ENCODE data around the gene DLX3. TPM values are rescaled to one million over a fixed set of nuclear protein-coding genes. Genes with fewer than 3 reads are reported as not detected.

Gene DLX3
- total and polyA plus RNA-seq, 2 of the 8 experiments (the other 6 are each of a cell fraction or from before 2014, with no cell fraction given): 0.15 to 0.20 TPM

- 79% methylated on average over 2 of the region's 2 CpGs; no CpG with 5 or more reads in 1 of the 2 experiments for WGBS, 2 experiments (ENCODE audit: extremely low coverage in 1 of 2, insufficient coverage in 1 of 2, insufficient read length in 1 of 2, insufficient replicate concordance in 2 of 2, low coverage in 1 of 2, low lambda C conversion rate in 2 of 2, missing lambda C conversion rate in 1 of 2)
- H2BK120ac ChIP-seq (replicated peaks; ENCODE audit: low read depth, low read length): no peak overlapping the region
- TF ChIP-seq KDM1A (IDR thresholded peaks at IDR 0.05; ENCODE audit: borderline replicate concordance, low read length): peak; percentile 59; the same call in 1 of the 2 replicates
- TF ChIP-seq GABPA (IDR thresholded peaks at IDR 0.05; ENCODE audit: borderline replicate concordance, insufficient read depth, low read length): no peak
- no peak for TF ChIP-seq SP1 (IDR thresholded peaks at IDR 0.05; ENCODE audit: low read depth, low read length)
- no peak overlapping the region for H2BK15ac ChIP-seq (ENCODE audit: low read length)
- no peak overlapping the region for H2AK5ac ChIP-seq (ENCODE audit: low read depth, low read length)
- H3K36me3 ChIP-seq (ENCODE audit: control insufficient read depth in 2 of 4, insufficient read depth in 4 of 4, low read length in 3 of 4): no peaks in the 10 kb centered on the region
- H3K9ac ChIP-seq (replicated peaks in 1 of 4; ENCODE audit: extremely low read depth in 1 of 4, low read depth in 3 of 4, low read length in 3 of 4): no peak overlapping the region
- no peak overlapping the region for H3K4ac ChIP-seq (replicated peaks; ENCODE audit: insufficient read length, low read depth, low read length)
- no peak overlapping the region for H2AFZ ChIP-seq (ENCODE audit: low read length)
- H3K79me1 ChIP-seq (ENCODE audit: low read depth, low read length): no peaks in the 10 kb centered on the region
- H3K14ac ChIP-seq (ENCODE audit: insufficient read length): no peak overlapping the region
- no peak overlapping the region for H3K23ac ChIP-seq (ENCODE audit: insufficient read length)
- peaks cover 0 to 20% (median 13%) of the 10 kb centered on the region in 4 experiments; a peak in 6 of 7 replicates for H3K4me1 ChIP-seq (replicated peaks in 1 of 4; ENCODE audit: control insufficient read depth in 3 of 4, insufficient read depth in 4 of 4, low read length in 3 of 4)
- no peak overlapping the region for H4K5ac ChIP-seq (ENCODE audit: insufficient read length, low read depth, low read length)
- no peak for DNase-seq (ENCODE audit: low read depth in 1 of 2, low spot score in 2 of 2)
- ChIA-PET CTCF (ENCODE audit: partially characterized antibody) (interaction anchor here (0.6 to 18.5 kb wide), 9 partner anchors 7 to 130 kb away, joined by 3 to 547 read pairs (median 27); partner anchors contain the start of genes DLX3 and TAC4), POLR2A (ENCODE audit: partially characterized antibody) (interaction anchor here (0.7 to 2.0 kb wide), 3 partner anchors 10 to 1928 kb away, joined by 3 to 5 read pairs (median 3); partner anchors contain the start of gene DLX3)
- H3K9me3 ChIP-seq (ENCODE audit: insufficient read depth in 2 of 2, low read depth in 1 of 2, low read length in 1 of 2): no peaks in the 10 kb centered on the region
- H4K8ac ChIP-seq (ENCODE audit: extremely low read depth, insufficient read depth, low read length): no peak overlapping the region
- H3K56ac ChIP-seq (replicated peaks; ENCODE audit: insufficient read length, low read depth, low read length): no peak overlapping the region
- no peak overlapping the region for H2BK12ac ChIP-seq (ENCODE audit: low read depth, low read length)
- H3K27me3 ChIP-seq (replicated peaks in 1 of 4; ENCODE audit: control insufficient read depth in 3 of 4, extremely low read depth in 1 of 4, insufficient read depth in 3 of 4, low read length in 3 of 4): peaks cover 9 to 46% (median 37%) of the 10 kb centered on the region in 4 experiments
- H4K91ac ChIP-seq (replicated peaks; ENCODE audit: insufficient read length, low read length): no peak overlapping the region
- no peaks in the 10 kb centered on the region; the same call in 1 of the 2 replicates for H3K23me2 ChIP-seq (ENCODE audit: low read depth, low read length)
- H2BK20ac ChIP-seq (ENCODE audit: low read length): no peak overlapping the region
- FAIRE-seq: no peak
- no peak overlapping the region for H3K4me2 ChIP-seq (ENCODE audit: insufficient read depth in 1 of 2, low read depth in 2 of 2, low read length in 2 of 2)
- no peaks in the 10 kb centered on the region for H3K79me2 ChIP-seq (ENCODE audit: control insufficient read depth in 1 of 2, insufficient read depth in 2 of 2, low read length in 2 of 2)
- H3K4me3 ChIP-seq (ENCODE audit: extremely low read depth in 1 of 4, insufficient read depth in 2 of 4, low read depth in 3 of 4, low read length in 4 of 4): no peak overlapping the region
- H4K20me1 ChIP-seq (replicated peaks in 1 of 2; ENCODE audit: control insufficient read depth in 1 of 2, insufficient read depth in 2 of 2, low read length in 2 of 2): no peaks in the 10 kb centered on the region
- H3K27ac ChIP-seq (ENCODE audit: low read depth, low read length): no peak overlapping the region
- H3K18ac ChIP-seq (ENCODE audit: extremely low read depth, low read length): no peak overlapping the region
- no peak overlapping the region for H2BK5ac ChIP-seq (ENCODE audit: low read depth, low read length)
These were observed 10.2 kb downstream of the DLX3 start for GRCh38 chr17:49984776-49985175.
